Stomach (tissue), 4 donors: ENCODE results near the gene CHD6.

Experiments used
- CTCF ChIP-seq, 7 experiments: fragments of 450-650 bp in 4 of 7; fragments of 200-600 bp in 3 of 7; sonication (generic) in 3 of 7; IDR thresholded peaks; one replicate each; pipeline ENCODE4 v1.5.1; 2016 to 2019; ENCODE audit warnings: antibody characterized with exemption in 7 of 7, control low read depth in 2 of 7, mild to moderate bottlenecking in 1 of 7
- EP300 ChIP-seq: sonication (generic); formaldehyde crosslinking; IDR thresholded peaks from one replicate; pipeline ENCODE4 v1.6.1; 2017; ENCODE audit warnings: antibody characterized with exemption
- POLR2A ChIP-seq, 4 donors: fragments of 450-650 bp; IDR thresholded peaks; one replicate each; pipeline ENCODE4 v1.6.1; 2016; ENCODE audit warnings: antibody characterized with exemption in 4 of 4, control low read depth in 2 of 4, mild to moderate bottlenecking in 1 of 4, moderate library complexity in 1 of 4
- POLR2AphosphoS5 ChIP-seq, 3 donors: sonication (generic); formaldehyde crosslinking; IDR thresholded peaks; one replicate each; pipeline ENCODE4 v1.6.1; 2016; ENCODE audit warnings: antibody characterized with exemption in 3 of 3

GRCh38 chr20:41407607-41408006, 210.6 kb downstream of the CHD6 start:
- no peak for TF ChIP-seq CTCF (IDR thresholded peaks at IDR 0.05)
- TF ChIP-seq POLR2AphosphoS5 (IDR thresholded peaks at IDR 0.05), result no peak
- no peak for TF ChIP-seq POLR2A (IDR thresholded peaks at IDR 0.05)
- no peak for TF ChIP-seq EP300
